ENCODE data around the gene DCP1A. TPM values are rescaled to one million over a fixed set of nuclear protein-coding genes. Genes with fewer than 3 reads are reported as not detected.
A peak's percentile ranks its signal among the peaks of the same experiment; 100 is the strongest.

Gene DCP1A
- total and polyA plus RNA-seq, 7 donors = 4.8 to 19.3 (median 16.2) TPM

DNA sequence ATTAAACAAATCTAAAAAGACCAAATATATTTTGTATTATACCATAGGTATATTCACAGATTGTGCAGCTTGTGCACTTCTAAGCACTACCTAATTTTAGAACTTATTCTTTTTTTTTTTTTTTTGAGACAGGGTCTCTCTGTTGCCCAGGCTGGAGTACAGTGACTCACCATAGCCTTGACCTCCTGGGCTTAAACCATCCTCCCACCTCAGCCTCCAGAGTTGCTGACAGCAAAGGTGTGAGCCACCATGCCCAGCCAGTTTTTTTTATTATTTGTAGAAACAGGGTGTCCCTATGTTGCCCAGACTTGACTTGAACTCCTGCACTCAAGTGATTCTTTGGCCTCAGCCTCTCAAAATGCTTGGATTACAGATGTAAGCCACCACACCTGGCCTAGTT lies 79.6 kb downstream of the DCP1A start:
- H3K9me3 ChIP-seq = no peaks in the 10 kb centered on the region
- no peak for ATAC-seq
- H3K27me3 ChIP-seq (ENCODE audit: insufficient read depth in 3 of 3, low read length in 2 of 3) = no peaks in the 10 kb centered on the region
- H3K36me3 ChIP-seq (ENCODE audit: insufficient read depth in 1 of 2, low read depth in 1 of 2) = no peaks in the 10 kb centered on the region
- no peak for DNase-seq
- intact Hi-C loops (cut with DNase I) = no loop called here
- no peak overlapping the region for H3K27ac ChIP-seq
- H3K4me3 ChIP-seq = no peak overlapping the region
- peaks cover 28% of the 10 kb centered on the region for H3K4me1 ChIP-seq
- TF ChIP-seq, protein P1, sequence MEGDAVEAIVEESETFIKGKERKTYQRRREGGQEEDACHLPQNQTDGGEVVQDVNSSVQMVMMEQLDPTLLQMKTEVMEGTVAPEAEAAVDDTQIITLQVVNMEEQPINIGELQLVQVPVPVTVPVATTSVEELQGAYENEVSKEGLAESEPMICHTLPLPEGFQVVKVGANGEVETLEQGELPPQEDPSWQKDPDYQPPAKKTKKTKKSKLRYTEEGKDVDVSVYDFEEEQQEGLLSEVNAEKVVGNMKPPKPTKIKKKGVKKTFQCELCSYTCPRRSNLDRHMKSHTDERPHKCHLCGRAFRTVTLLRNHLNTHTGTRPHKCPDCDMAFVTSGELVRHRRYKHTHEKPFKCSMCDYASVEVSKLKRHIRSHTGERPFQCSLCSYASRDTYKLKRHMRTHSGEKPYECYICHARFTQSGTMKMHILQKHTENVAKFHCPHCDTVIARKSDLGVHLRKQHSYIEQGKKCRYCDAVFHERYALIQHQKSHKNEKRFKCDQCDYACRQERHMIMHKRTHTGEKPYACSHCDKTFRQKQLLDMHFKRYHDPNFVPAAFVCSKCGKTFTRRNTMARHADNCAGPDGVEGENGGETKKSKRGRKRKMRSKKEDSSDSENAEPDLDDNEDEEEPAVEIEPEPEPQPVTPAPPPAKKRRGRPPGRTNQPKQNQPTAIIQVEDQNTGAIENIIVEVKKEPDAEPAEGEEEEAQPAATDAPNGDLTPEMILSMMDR (IDR thresholded peaks at IDR 0.05) = no peak

DNA sequence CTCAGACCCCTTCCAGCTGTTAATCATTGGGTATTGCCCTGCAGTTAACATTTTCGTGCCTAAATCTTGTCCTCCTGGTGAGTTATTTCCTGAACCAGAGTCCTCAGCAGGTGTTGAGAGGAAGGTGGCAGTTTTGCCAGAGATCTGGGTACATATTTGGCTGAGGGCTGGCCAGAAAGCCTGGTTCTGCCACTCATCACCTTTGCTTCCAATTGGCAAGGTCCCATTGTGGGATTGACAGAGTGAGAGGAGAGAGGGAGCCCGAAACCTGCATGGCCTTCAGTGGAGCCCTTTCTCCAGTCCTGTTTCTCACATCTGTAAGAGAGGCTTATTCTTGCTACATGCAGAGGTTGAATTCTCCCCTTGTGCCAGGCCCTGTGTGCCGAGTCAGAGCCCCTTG lies 82.6 kb downstream of the DCP1A start:
- H3K36me3 ChIP-seq (ENCODE audit: insufficient read depth in 1 of 2, low read depth in 1 of 2) = no peaks in the 10 kb centered on the region
- H3K27ac ChIP-seq = peak overlapping the region; percentile 12
- WGBS, 3 donors = 22 to 28% (median 27%) methylated on average over 3 of the region's 3 CpGs
- DNase-seq (peak in 1 of 2 donors; percentile 34), ATAC-seq (peak; percentile 73 to 84 (median 82))
- no peak overlapping the region for H3K4me3 ChIP-seq
- no peaks in the 10 kb centered on the region for H3K27me3 ChIP-seq (ENCODE audit: insufficient read depth in 3 of 3, low read length in 2 of 3)
- H3K9me3 ChIP-seq = no peaks in the 10 kb centered on the region
- intact Hi-C loops (cut with DNase I) = no loop called here
- TF ChIP-seq, protein P1 (IDR thresholded peaks at IDR 0.05) = no peak
- peaks cover 24% of the 10 kb centered on the region for H3K4me1 ChIP-seq

DNA sequence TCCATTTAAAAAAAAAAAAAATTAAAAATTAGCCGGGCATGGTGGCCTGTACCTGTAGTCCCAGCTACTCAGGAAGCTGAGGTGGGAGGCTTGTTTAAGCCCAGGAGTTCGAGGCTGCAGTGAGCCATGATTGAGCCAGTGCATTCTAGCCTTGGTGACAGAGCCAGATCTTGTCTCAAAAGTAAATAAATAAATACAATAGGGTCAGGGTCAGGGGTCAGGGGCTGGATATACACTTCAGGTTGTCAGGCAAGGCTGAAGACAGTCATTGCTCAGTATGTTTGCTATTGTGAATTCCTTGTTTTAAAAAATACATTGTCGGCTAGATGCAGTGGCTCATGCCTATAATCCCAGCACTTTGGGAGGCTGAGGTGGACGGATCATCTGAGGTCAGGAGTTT lies 83.4 kb downstream of the DCP1A start:
- Histone ChIP-seq H3K4me1 (peaks cover 25% of the 10 kb centered on the region), H3K4me3 (no peak overlapping the region), H3K27ac (no peak overlapping the region), H3K27me3 (ENCODE audit: insufficient read depth in 3 of 3, low read length in 2 of 3) (no peaks in the 10 kb centered on the region), H3K36me3 (ENCODE audit: insufficient read depth in 1 of 2, low read depth in 1 of 2) (no peaks in the 10 kb centered on the region), H3K9me3 (no peaks in the 10 kb centered on the region)
- ATAC-seq (no peak), DNase-seq (no peak)
- intact Hi-C loops (cut with DNase I) = no loop called here
- 84 to 91% (median 86%) methylated on average over 4 of the region's 4 CpGs for WGBS, 3 donors
- TF ChIP-seq, protein P1 (IDR thresholded peaks at IDR 0.05) = no peak

DNA sequence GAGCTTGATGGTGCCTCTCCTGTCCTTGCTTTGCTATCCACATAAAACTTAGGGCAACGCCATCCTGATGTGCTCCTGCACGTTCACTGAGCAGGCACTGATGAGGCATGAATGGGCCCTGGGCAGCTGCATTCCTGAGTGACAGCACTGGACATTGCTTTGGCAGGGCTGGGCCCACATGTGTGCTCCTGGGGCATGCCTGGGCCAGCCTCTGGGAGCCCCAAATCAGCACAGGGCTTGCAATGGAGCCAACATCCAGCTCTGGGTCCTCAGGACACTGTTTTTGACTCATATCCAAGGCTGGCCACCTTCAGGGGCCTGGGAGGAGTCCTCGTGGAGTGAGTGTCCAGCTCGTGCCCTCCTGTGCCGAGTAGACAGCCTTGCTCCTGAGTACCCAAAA lies 85.6 kb downstream of the DCP1A start:
- intact Hi-C loops (cut with DNase I) = no loop called here
- no peak overlapping the region for H3K27ac ChIP-seq
- no peaks in the 10 kb centered on the region for H3K27me3 ChIP-seq (ENCODE audit: insufficient read depth in 3 of 3, low read length in 2 of 3)
- DNase-seq = peak in 1 of 2 donors; percentile 19
- H3K36me3 ChIP-seq (ENCODE audit: insufficient read depth in 1 of 2, low read depth in 1 of 2) = no peaks in the 10 kb centered on the region
- WGBS, 3 donors = 63 to 91% (median 85%) methylated on average over 5 of the region's 5 CpGs
- TF ChIP-seq, protein P1 (IDR thresholded peaks at IDR 0.05) = no peak
- ATAC-seq = no peak
- peaks cover 28% of the 10 kb centered on the region for H3K4me1 ChIP-seq
- no peak overlapping the region for H3K4me3 ChIP-seq
- H3K9me3 ChIP-seq = no peaks in the 10 kb centered on the region

DNA sequence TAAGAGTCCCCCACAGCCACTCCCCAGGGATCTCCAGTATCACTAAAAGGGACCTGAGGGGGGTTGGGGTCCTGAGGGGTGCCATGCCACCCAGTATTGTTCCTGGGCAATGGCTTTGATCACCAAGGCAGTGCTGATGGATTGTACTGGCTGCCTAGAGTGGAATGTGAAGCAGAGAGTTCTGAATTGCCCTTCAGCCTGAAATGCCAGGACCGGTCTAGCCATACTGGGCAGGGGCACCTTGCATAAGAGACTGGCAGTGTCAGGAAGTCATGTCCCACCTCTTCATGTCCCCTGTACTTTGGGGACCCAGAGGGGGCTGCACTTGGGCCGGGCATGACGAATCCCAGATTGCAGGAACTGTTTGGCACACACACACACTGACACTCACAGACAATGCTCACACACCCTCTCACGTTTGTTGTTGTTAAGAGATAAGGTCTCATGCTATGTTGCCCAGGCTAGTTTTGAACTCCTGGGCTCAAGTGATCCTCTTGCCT lies 87.0 kb downstream of the DCP1A start:
- no peak overlapping the region for H3K4me3 ChIP-seq
- H3K4me1 ChIP-seq = peaks cover 28% of the 10 kb centered on the region
- H3K27me3 ChIP-seq (ENCODE audit: insufficient read depth in 3 of 3, low read length in 2 of 3) = no peaks in the 10 kb centered on the region
- intact Hi-C loops (cut with DNase I) = no loop called here
- WGBS, 3 donors = 55 to 69% (median 57%) methylated on average over 4 of the region's 4 CpGs
- H3K9me3 ChIP-seq = no peaks in the 10 kb centered on the region
- no peak for ATAC-seq
- H3K36me3 ChIP-seq (ENCODE audit: insufficient read depth in 1 of 2, low read depth in 1 of 2) = no peaks in the 10 kb centered on the region
- TF ChIP-seq, protein P1 (IDR thresholded peaks at IDR 0.05) = no peak
- peak overlapping the region; percentile 58 for H3K27ac ChIP-seq
- peak in 1 of 2 donors; percentile 24 for DNase-seq
